ENCODE data around the gene ADAMTS14. TPM values are rescaled to one million over a fixed set of nuclear protein-coding genes. Genes with fewer than 3 reads are reported as not detected.

Gene ADAMTS14
- total RNA-seq, 1 donor from 2014 or later: 0.64 TPM

DNA sequence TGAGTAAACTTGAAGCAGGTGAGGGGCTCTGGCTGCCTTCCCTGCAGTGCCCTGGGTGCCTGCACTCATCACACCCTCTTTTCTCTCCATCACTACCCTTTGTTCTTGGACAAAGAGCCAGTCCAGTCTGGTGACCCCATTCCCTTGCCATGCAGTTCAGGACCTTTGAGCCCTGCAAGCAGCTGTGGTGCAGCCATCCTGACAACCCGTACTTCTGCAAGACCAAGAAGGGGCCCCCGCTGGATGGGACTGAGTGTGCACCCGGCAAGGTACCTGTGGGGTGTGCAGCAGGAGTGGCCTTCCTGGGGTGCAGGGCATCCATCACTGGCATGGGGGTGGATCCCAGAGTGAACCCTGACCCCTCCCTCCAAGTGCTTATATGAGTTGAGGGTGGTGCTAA is 64.2 kb downstream of the ADAMTS14 start:
- ATAC-seq: no peak

DNA sequence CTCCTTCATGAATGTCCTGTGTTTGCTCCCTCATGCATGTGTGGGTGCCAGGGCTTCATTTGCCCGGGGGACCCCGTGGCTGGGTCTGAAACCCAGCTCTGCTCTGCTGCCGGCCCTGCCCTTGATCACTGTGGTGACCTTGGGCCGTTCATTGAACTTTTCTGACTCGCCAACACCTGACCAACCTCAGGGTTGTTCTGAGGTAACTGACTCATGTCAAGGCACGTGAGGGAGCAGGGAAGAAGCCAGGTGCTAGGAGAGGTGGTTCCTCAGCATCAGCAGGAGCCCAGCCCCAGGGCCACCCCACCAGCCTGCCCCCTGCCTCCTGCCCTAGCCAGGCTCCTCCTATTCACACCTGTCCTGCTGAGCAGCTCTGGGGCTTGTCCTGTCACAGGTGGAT is 64.9 kb downstream of the ADAMTS14 start:
- ATAC-seq: no peak

DNA sequence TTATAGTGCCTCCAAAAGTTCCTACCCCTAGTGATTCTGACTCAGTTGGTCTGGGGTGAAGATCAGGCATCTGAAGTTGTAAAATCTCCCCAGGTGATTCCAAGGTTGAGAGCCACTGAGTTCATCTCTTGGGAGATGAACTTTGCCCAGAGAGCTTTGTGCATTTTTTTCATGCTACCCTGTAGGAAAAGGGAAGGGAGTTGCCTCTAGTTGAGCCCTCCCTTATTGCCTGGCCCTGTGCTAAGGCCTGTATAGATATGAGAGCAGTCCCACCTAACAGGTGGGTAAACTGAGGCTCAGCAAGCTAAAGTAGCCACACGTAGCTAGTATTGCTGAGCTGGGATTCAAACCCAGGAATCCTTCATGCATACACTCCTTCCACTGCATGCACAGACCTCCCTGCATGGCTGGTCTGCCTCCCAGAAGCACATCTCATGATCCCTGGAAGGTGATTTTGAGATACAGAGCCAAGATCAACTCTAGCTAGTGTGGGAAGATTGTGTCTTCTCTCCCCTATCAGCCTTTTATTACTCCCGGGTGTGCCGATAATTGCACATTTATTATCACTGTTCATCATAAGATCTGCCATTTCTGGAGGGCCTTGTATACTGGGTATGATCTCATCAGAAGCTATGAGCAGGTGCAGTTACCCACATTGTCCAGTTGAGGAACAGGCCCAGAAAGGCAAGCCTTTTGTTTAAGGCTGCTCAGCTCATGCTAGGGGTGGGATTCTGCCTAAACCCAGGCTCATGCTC is 65.9 kb downstream of the ADAMTS14 start:
- no peak for ATAC-seq

DNA sequence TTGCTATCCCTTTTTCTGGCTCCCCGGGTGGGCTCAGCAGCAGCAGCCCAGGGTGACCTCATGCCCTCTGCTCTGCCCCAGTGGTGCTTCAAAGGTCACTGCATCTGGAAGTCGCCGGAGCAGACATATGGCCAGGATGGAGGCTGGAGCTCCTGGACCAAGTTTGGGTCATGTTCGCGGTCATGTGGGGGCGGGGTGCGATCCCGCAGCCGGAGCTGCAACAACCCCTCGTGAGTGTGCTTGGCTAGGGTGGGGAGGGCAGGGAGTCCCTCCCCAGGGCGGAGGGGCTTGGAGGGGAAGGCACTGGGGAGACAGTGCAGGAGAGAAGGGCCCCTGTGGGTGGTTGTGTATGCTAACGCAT is 66.4 kb downstream of the ADAMTS14 start:
- ATAC-seq: no peak

DNA sequence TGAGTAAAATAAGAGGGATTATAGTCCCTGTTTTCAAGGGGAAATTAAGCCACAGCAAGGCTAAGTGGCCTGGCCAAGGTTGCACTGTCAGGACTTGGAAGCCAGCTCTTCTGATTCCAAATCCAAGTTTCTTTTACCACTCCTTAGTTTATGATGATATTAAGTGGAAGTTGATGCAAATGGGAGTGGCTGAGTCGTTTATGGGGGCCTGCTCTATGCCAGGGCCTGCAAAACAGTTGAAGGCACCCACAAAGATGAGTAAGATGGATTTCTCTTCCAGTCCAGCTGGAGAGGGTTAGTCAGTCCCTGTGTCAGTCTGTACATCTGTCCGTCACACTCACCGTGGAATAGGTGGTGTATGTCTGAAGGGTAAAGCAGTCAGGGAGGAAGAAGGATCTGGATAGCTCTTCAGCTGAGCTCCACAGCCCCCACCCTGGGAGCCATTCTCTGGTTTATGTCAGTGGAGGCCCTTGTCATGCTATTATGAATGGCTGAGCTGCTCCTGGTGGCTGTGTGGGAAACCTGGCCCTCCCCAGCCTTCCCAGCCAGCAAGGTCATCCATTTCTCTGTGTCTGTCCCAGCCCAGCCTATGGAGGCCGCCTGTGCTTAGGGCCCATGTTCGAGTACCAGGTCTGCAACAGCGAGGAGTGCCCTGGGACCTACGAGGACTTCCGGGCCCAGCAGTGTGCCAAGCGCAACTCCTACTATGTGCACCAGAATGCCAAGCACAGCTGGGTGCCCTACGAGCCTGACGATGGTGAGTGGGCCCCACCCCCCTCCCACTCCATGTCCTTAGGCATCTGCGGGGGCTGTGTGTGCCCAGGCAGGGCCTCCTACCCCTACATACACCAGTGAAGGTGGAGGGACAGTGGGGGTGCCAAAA is 68.3 kb downstream of the ADAMTS14 start:
- no peak for ATAC-seq

DNA sequence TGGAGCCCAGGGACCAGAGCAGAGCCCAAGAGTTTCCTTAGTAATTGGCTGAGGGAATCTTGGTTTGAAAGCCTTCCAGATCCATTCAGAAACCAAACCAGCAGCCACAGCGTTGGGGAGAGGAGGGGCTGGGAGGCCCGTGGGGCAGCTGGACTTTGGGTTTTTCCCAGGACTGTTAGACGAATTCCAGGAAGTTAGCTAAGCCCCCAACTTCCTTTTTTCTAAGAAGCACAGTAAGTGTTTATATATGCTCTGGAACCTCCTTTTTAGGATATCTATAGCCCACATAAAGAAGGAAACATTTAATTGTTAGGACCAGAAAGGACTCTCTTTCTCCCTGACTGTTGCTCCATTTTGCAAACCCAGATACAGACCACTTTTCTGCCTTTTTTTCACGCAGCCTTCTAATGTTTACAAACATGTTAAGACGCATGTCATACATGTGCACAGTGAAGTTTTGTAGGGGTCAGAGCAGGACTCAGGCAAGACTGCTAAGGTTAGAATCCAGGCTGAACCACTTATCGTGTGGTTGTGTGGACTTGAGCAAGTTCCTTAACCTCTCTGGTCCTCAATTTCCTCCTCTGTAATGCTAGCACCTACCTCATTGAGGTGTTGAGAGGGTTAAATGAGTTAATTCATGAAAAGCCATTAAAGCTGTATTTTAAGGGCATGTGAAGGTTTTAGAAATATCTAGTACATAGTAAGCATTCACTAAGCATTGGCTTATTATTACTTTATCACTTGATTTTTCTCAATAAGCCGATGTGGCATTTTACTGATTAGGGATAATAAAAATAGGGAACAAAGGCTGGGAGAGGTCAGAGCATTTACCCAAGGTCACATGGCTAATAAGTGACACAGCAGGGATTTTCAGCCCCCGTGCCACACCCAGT is 70.5 kb downstream of the ADAMTS14 start:
- ATAC-seq: no peak

DNA sequence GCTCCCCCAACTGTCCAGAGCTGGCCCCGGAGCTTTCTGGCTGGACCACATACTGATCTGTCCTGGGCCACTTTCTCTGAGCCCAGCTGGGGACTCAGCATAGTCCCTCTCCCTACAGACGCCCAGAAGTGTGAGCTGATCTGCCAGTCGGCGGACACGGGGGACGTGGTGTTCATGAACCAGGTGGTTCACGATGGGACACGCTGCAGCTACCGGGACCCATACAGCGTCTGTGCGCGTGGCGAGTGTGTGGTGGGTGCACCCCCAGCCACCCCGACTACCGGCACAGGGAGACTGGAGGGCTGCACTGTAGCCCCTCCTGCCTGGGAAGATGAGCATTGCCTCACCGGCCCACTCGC is 71.1 kb downstream of the ADAMTS14 start:
- ATAC-seq: no peak

DNA sequence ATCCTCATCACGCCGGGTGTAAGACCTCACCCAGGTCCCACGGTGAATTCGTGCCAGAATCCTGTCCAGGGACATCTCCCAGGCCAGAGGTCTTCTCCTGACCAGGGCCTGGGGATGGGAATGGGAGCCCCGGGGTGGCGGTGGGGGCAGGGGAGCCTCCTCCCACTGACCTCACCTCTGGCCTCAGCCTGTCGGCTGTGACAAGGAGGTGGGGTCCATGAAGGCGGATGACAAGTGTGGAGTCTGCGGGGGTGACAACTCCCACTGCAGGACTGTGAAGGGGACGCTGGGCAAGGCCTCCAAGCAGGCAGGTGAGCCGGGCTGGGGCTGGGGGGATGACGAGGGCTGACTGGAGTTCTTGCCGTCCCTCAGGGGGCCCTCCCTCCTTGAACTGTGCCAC is 71.6 kb downstream of the ADAMTS14 start:
- ATAC-seq: no peak

DNA sequence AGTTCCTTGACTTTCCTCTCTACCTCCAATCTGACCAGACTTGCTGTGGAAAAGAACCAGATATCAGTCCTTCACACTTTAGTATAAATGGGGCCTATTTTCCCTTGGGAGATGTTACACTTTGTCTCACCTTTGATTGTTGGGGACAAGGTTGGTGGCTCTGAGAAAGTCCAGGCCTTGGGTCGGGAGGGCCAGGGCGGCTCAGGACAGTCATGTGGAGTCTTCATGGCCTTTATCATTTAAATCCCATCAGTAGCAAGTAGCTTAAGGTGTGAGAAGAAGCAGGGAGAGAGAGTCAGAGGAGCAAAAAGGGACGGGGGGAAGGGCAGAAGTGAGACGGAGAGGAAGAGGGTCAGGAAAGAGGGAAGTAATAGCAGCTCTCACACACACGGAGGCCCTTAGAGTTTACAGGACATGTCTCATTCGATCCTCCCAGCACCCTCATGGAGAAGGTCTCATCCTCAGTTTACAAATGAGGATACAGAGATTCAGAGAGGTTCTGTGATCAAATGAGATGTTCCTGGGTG is 72.4 kb downstream of the ADAMTS14 start:
- no peak for ATAC-seq

DNA sequence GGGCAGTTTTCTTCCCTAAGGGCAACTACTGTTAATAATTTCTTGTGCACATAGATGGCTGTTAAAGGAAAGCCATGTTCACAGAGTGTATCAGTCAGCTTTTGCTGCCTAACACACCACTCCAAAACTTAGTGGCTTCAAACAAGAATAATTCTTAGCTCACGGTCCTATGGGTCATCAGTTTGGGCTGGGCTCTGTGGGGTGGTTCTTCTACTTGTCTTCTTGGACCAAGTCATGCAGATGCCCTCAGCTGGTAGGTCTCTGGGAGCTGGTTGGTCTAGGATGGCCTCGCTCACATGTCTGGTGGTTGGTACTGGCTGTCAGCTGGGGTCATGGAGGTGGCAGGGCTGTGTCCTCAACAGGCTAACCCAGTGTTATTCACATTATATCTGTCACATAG is 73.2 kb downstream of the ADAMTS14 start:
- ATAC-seq: no peak

DNA sequence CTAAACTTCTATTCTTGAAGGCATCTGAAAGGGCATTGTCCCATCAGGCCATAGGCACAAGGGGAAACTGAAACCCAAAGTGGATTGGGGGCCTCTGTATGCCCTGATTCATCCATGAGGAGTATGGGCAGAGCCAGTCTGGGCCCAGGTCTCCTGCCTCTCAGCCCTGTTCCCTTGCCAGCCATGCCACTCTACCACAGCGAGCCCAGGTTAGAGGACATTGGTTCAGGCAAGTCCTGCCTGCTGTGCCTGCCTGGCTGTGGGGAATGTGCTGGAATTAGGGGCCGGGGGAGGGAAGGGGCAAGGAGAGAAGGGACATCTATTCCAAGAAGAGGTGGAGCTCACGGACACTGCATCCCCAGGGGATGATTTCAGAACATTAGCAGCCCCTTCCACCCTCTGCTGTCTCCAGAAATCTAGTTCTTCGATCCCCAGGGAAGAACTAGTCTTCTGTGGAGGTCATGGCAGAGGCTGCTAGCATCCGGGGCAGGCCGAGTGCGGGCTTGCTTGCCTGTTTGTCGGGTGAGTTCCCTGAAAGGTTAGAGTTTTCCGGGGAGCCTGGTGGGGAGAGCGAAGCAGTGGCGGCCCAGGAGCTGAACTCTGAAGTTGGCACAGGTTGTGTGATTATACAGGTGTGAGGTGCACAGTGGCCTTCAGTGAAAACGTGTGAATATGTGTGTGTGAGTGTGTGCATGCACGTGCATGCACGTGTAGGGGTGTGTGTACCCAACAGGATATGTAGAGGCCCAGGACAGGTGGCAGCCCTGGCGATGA is 75.1 kb downstream of the ADAMTS14 start:
- no peak for ATAC-seq

DNA sequence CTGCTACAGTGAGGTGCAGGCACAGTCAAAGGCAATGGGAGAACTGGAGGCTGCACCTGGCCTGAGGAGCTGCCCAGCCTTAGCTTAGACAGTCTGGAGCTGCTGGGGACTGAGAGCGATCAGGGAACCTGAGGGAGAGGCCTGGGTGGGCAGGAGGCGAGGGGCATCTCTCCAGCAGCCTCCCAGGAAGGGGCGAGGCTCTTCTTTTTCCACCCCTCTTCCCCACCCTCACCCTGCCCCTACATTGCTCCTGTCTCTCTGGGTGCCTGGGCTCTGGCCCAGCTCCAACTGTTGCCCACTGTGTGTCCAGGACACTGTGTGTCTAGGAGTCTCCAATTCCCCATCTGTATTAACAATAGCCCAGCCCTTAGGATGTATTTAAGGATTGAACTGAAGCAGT is 76.0 kb downstream of the ADAMTS14 start:
- no peak for ATAC-seq

DNA sequence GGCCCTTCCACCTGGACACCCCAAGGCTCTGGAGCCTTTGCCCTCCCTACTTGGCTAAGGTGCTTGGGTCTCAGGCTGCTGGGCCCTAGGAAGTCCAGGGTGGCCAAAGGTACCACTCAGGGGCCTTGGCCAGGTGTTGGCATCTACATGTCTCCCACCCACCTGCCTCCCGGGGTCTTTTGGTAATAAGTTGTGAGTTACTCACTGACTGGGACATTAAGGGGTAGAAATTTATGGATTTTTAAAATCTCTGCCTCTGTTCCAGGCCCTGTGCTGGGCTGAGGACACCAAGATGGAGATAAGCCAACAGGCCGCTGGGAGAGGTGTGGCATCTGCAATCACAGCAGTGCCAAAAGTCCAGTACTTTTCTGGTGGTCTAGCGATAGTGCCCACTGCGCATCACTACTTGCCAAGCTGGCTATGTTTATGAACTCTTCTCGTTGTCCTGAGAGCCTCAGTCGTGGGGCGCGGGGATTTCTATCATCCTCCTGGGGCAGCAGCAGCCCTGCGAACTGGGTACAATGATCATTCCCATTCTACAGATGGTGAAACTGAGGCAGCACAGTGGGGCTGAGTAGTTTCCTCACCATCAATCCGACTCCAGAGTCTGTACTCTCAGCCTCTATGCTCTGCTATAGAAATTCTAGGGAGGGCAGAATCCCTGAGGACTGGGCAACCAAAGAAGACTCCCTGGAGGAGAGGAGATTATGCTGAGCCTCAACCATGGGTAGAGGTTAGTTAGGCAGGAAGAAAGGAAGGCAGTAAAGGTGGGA is 76.7 kb downstream of the ADAMTS14 start:
- no peak for ATAC-seq

DNA sequence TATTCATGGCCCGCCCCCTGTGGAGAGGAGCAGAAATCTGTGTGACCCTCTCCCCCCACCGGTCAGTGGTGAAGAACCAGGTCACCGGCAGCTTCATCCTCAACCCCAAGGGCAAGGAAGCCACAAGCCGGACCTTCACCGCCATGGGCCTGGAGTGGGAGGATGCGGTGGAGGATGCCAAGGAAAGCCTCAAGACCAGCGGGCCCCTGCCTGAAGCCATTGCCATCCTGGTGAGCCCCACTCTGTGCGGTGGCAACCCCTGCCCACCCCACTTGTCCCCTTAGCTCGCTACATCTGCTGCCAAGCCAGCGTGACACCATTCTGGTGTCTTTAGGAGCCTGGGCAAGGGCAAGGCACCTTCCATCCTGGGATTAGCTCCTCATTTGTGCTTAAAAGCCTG is 77.5 kb downstream of the ADAMTS14 start:
- no peak for ATAC-seq

DNA sequence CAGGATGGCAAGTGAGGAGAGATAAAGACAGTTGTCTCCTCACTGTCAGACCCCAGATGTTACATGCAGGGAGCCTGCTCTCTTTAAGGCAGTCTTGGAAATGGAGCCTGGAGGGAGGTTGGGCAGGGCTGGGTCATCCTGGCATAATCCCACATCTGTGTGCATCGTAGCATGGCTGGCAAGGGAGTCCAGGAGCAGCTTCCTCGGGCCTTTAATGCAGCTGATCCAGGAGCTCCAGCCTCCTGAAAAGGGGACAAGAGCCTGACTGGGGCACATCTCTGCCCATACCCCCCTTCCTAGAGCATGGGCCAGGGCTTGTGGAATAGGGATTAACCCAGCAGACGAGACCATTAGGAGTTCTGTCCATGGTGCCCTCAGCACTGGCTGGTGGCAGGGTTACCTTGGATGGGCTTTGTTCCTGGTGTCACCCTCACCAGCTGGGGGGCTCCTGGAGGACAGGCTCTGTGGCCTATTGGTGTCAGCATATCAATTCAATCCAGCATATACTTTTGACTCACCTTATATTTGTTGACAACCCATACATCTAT is 77.9 kb downstream of the ADAMTS14 start:
- ATAC-seq: no peak

DNA sequence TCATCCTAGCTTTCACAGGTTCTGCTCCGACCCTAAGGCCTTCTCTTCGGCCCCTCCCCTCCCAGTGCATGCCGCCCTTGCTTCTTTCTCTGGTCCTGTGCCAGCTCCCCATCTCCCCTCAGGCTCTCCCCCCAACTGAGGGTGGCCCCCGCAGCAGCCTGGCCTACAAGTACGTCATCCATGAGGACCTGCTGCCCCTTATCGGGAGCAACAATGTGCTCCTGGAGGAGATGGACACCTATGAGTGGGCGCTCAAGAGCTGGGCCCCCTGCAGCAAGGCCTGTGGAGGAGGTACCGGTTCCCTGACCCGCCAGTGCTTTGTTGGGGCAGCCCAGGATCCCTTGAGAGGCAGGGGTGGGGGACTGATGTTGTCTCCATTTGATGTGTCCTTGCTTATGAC is 79.0 kb downstream of the ADAMTS14 start:
- ATAC-seq: no peak

DNA sequence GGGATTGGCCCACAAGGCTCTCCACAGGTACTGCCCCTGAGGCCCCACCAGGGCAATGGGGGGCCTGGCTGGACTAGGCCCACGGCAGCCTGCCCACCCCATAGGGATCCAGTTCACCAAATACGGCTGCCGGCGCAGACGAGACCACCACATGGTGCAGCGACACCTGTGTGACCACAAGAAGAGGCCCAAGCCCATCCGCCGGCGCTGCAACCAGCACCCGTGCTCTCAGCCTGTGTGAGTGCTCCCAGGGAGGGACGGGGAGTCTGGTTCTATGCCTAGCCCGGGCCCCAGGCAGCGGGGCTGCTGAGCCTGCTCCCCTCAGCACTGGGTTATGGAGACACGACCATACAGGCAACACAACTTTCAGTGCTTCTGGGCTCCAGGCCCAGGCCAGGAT is 79.7 kb downstream of the ADAMTS14 start:
- ATAC-seq: no peak

DNA sequence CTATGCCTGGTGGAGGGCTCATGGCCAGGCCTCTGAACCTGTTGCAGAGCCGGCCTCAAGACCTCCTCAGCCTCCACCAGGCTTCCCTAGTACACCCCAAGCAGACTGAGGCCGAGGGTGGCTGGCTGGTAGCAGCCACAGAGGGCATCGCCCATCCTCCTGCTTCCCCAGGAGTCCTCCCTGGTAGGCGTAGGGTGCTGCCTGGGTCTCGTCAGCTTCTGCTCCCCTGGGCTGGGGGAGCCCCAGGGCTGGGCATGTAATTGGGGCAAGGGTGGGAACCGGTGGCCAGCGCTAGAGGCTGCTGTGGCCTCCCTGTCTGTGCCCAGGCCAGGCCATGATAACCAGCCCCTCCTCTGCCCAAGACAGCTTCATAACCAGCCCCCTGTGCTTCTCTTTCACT is 80.3 kb downstream of the ADAMTS14 start:
- ATAC-seq: no peak

DNA sequence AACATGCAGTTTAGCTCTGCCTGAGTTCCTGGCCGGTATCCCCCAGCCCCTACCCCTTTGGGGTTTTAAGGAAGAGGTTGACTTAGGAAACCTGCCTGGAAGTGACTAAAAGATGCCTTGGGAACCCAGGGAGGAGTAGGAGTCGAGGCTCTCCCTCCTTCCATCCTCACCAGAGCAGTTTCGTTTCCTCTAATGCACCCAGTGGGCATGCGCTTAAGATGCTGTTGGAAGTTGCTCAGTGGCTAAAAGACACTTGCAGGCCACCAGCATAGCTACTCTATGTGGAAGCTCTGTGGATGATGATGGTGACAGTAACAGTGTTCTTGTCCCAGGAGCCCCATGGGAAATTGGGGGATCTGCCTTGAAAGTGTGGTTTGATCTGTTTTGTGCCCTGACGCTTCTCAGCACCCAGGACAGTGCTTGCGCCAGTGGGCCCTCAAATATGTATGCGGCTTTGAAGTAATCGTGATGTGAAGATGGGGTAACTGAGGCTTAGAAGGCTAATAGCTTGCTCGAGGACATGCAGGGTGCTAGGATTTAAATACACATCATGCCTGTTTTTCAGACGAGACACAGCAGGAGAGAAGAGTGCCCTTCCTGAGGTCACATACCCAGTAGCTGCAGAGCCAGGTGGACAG is 80.8 kb downstream of the ADAMTS14 start:
- no peak for ATAC-seq

DNA sequence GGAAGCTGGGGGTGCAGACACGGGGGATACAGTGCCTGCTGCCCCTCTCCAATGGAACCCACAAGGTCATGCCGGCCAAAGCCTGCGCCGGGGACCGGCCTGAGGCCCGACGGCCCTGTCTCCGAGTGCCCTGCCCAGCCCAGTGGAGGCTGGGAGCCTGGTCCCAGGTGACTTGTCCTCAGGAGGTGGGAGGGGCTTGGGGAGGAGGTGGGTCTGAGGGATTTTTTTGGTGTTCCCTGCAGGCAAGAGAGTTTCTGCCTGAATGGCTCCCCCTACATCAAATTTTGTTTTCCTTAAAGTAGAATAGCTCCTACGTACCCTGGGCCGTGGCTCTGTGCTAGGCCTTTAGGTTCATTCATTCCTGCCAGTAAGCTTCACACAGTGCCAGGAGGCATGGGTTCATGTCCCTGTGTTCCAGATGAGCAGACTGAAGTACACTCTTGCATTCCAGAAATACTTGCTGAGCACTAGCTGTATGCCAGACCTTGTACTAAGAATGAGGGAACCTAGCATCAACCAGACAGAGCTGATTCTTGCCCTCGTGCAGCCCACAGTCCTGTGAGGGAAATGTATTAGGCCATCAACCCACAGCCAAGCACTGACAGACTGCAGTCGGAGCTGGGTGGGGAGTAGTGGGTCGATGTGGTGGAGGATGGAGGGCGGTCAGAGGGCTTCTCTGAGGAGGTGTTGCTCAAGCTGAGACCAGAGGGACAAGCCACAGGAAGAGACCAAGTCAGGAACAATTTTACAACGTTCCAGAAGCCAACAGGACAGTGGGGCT is 81.7 kb downstream of the ADAMTS14 start:
- no peak for ATAC-seq

Data from esophagus mucosa (tissue), 1 donor.